Muscle of leg (tissue), 11 donors: ENCODE results near the gene CUBN. TPM values are rescaled to one million over a fixed set of nuclear protein-coding genes. Genes with fewer than 3 reads are reported as not detected.
"Not testable (repeated sequence)": the region's sequence is repeated elsewhere in the genome, so short reads cannot be mapped to it uniquely, and the experiment has no call there.

ENCODE experiments used
- DNase-seq: peaks from one replicate; pipeline ENCODE4 v3.0.0; 2013
- H3K27ac ChIP-seq: one replicate; pipeline ENCODE4 v1.5.1; 2013; ENCODE audit warnings: mild to moderate bottlenecking, low read length, control low read depth
- H3K27me3 ChIP-seq: one replicate; pipeline ENCODE4 v1.6.1; 2013; ENCODE audit warnings: low read length; ENCODE audit not compliant: control insufficient read depth, insufficient read depth
- H3K36me3 ChIP-seq: one replicate; pipeline ENCODE4 v1.6.1; 2013; ENCODE audit warnings: low read length; ENCODE audit not compliant: control insufficient read depth, insufficient read depth
- H3K4me1 ChIP-seq: one replicate; pipeline ENCODE4 v1.6.1; 2013; ENCODE audit warnings: low read length; ENCODE audit not compliant: control insufficient read depth, insufficient read depth
- H3K4me3 ChIP-seq: one replicate; pipeline ENCODE4 v1.5.1; 2013; ENCODE audit warnings: low read length, control low read depth
- H3K9me3 ChIP-seq: replicated peaks from 2 replicates; pipeline ENCODE4 v1.6.1; 2013; ENCODE audit warnings: low read depth, low read length; ENCODE audit not compliant: control insufficient read depth
- WGBS: methylation state at CpG from one replicate; pipeline ENCODE4 v1.1.5; 2013; ENCODE audit warnings: missing lambda C conversion rate; ENCODE audit not compliant: insufficient coverage; 5-methylcytosine and 5-hydroxymethylcytosine counted together
- polyA plus RNA-seq, 8 donors: library from polyadenylated mRNA; unstranded; fragments of 120-200 nt; gene quantifications; one replicate each; pipeline versions ENCODE4 v1.2.1 to v1.2.3, GENCODE V29; 2013; ENCODE audit warnings: inconsistent platforms in 1 of 8, low replicate concordance in 1 of 8; ENCODE audit not compliant: insufficient read length in 8 of 8, insufficient read depth in 1 of 8
- total RNA-seq: library from RNA; stranded (reverse); fragments of 120-200 nt; gene quantifications from one replicate; pipeline ENCODE4 v1.2.4, GENCODE V29; 2013

CUBN gene
- total and polyA plus RNA-seq, 9 donors = 1.4 to 5.0 (median 2.0) TPM

DNA sequence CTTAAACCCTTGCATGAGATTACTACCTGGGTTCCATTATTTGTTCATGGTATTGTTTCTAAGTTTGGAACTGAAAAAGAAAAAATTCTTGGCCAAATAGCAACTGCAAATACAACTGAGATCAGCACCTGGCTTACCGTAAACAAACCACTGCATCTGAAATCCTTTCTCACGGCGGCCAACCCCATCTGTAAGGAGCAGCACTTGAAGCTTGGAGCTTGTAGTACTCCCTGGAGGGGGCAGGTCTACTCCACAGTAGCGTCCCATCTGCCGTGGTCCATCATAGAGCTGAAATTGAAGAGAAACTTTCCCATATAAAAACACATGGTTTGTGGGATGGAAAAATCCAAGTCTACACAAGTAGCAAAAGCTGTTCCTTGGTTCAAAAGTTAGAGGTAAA lies 109.9 kb downstream of the CUBN start:
- no peak overlapping the region for H3K27ac ChIP-seq
- peaks cover 6% of the 10 kb centered on the region for H3K4me1 ChIP-seq
- peaks cover 2% of the 10 kb centered on the region for H3K9me3 ChIP-seq
- no peaks in the 10 kb centered on the region for H3K27me3 ChIP-seq
- DNase-seq = peak; percentile 51
- no peaks in the 10 kb centered on the region for H3K36me3 ChIP-seq
- no CpG with 5 or more reads among the region's 5 CpGs for WGBS
- H3K4me3 ChIP-seq = no peak overlapping the region

DNA sequence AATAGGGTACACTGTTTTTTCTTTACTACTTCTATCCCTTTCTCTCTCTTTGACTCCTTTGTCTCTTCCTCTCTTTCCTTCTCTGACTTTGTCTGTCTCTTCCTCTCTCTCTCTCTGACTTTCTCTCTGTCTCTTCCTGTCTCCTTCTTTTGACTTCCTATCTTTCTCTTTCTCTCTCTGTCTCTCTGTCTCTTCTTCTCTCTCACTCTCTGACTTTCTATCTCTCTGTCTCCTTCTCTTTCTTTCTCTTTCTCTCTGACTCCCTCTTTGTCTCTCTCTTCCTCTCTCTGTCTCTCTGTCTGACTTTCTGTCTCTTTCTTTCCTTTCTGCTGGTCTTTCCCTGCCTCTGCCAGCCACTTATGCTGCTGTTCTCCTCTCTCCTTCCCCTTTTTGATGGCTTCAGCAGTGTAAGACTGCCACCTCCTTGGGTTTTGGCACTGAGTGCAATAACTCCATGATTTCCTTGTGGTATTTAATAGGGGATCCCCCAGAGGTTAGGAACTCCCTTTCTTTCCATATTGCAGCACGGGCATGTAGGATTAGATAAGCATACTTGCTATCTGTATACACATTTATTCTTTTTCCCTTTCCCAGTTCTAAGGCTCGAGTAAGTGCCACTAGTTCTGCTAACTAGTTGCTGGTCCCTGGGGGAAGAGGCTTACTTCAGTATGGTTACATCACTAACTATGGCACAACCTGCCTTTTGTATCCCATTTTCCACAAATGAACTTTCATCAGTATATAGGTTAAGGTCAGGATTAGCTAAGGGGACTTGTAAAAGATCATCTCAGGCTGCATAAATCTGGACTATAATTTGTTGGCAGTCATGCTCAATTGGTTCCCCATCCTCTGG lies 116.3 kb downstream of the CUBN start:
- not testable (repeated sequence) for H3K4me3 ChIP-seq, H3K27me3 ChIP-seq, H3K9me3 ChIP-seq, DNase-seq, H3K36me3 ChIP-seq, H3K27ac ChIP-seq
- peaks cover 19% of the 10 kb centered on the region for H3K4me1 ChIP-seq
- WGBS = no CpG with 5 or more reads among the region's 2 CpGs

DNA sequence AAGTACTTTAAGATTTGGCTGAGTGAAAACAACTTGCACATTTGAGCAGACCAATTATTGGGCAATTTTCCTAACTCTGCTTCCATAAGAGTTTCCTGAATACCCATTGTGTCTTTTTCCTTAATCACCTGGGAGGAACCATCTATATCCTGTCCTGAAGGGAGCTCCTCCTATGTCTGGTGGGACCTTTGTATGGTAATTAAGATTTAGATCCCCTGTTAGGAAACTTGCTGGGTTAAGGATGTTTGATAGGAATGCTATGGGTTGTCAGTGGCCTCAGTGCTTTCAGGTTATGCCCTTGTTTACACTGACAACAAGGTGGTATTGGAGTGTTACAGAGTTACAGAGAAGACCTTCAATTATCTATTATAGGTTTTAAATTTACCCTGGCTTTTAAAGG lies 116.9 kb downstream of the CUBN start:
- not testable (repeated sequence) for DNase-seq, H3K9me3 ChIP-seq, H3K36me3 ChIP-seq, H3K4me3 ChIP-seq, H3K27me3 ChIP-seq, H3K27ac ChIP-seq
- H3K4me1 ChIP-seq = peaks cover 25% of the 10 kb centered on the region

DNA sequence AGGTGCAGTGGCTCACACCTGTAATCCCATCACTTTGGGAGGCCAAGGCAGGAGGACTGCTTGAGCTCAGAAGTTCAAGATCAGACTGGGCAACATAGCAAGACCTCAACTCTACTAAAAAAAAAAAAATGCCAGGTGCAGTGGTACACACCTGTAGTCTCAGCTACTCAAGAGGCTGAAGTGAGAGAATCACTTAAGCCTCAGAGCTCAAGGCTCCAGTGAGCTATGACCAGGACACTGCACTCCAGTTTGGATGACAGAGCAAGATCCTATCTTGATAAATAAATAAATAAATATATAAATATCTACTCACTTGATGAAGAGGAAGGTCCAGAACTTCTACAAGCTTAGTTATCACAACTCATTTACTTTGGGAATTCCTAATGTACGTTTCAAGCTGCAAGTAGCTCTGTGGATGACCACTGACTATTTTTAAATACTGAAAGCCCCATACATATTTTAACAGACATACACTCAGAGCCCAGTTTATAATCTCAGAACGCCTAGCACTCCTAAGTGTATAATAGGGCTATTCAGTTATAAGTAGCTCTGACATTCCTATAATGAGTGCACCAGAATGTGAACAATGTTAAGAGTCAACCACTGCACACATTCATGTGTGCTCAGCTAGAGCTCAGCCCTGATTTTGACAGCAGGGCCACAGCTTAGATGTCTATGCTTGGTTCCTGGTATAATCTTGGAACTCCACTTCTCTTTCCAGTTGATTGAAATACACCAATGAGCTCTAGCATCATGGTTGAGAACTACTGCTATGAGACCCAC lies 119.1 kb downstream of the CUBN start:
- Histone ChIP-seq H3K36me3 (no peaks in the 10 kb centered on the region), H3K27ac (no peak overlapping the region), H3K4me3 (no peak overlapping the region), H3K9me3 (peaks cover 2% of the 10 kb centered on the region), H3K27me3 (no peaks in the 10 kb centered on the region), H3K4me1 (peaks cover 38% of the 10 kb centered on the region)
- no CpG with 5 or more reads among the region's 2 CpGs for WGBS
- no peak for DNase-seq

DNA sequence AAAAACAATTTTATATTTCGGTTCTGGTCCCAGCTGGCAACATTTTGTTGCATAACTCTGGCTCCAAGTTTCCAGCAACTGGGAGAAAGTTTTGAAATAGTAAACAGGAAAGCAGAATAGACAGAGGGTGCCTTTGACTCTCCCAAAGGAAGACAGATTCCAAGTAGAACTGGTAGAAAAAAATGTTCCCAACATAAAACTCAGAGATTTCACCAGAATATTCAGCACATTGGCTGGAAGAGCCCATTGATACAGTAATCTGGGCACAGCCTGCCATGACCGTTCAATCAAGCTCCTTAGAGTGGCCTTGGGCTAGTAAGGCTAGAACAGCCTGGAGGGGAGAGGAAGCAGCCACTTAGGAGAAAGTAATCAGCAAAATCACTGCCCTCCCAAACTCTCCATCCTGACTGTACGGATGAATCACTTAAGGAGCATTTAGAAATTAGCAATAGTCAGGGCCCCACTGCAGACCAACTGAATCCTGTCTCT lies 120.4 kb downstream of the CUBN start:
- H3K9me3 ChIP-seq = peaks cover 2% of the 10 kb centered on the region
- peak overlapping the region; percentile 81 for H3K27ac ChIP-seq
- no peaks in the 10 kb centered on the region for H3K36me3 ChIP-seq
- H3K4me3 ChIP-seq = no peak overlapping the region
- DNase-seq = peak; percentile 89
- no peaks in the 10 kb centered on the region for H3K27me3 ChIP-seq
- no CpG with 5 or more reads among the region's 3 CpGs for WGBS
- H3K4me1 ChIP-seq = peaks cover 38% of the 10 kb centered on the region

DNA sequence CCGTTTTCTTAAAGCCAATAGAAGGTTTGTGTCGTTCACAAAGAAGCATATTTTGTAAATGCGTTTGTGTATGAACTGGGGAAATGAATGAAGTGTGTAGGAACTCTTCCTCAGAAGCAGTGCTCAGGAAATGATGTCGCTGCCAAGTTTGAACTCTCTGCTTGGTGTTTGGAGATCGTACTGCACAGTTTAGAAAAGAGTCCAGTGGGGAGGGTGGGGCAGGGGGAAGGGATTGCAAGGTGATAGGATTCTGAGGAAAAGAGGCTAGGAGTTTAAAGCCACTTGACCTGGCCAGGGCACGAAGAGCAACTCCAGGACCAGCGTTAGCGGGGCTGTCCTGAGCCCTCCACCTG lies 122.2 kb downstream of the CUBN start:
- H3K36me3 ChIP-seq = no peaks in the 10 kb centered on the region
- H3K27me3 ChIP-seq = no peaks in the 10 kb centered on the region
- peaks cover 2% of the 10 kb centered on the region for H3K9me3 ChIP-seq
- H3K27ac ChIP-seq = peak overlapping the region; percentile 95
- H3K4me1 ChIP-seq = peaks cover 49% of the 10 kb centered on the region
- DNase-seq = peak; percentile 80
- H3K4me3 ChIP-seq = no peak overlapping the region
- 40% methylated on average over 5 of the region's 8 CpGs for WGBS

DNA sequence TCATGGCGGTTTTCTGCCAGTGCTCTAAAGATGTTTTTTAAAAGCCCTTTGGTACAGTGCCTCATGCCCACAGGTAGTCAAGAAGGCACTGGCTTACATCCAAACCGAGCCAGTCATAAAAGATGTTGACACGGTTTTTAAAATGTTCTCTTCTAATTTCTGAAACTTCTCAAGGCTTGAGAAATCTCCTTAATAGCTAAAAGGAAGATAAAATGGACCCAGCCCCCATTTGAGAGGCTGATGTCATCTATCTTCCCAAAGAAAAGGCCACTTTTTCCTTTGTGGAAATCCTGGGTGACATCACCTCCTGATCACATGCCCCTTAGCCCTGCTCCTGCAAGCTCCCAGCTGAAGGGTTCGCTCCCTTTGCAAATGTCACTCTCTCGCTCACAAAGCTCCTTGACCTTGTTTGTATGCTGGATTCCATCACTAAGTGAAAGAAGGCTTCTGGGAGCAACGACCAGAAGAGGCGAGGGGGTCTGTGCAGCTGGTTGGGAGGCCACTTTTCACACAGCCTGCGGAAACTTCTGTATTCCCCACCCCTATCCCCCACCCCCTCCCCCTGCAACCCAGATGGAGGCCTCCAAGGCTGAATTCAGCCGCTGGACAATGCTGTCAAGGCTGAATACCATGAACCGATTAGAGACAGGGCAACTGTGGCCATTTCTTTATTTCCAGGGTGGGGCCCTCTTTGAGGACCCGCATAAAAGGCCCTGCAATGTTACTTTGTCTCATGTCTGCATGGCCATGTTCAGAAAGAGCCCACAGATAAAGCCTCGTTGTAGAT lies 122.8 kb downstream of the CUBN start:
- peak; percentile 90 for DNase-seq
- 38% methylated on average over 4 of the region's 12 CpGs for WGBS
- Histone ChIP-seq H3K27me3 (no peaks in the 10 kb centered on the region), H3K4me3 (no peak overlapping the region), H3K36me3 (no peaks in the 10 kb centered on the region), H3K9me3 (peaks cover 2% of the 10 kb centered on the region), H3K27ac (peak overlapping the region; percentile 95), H3K4me1 (peaks cover 51% of the 10 kb centered on the region)

DNA sequence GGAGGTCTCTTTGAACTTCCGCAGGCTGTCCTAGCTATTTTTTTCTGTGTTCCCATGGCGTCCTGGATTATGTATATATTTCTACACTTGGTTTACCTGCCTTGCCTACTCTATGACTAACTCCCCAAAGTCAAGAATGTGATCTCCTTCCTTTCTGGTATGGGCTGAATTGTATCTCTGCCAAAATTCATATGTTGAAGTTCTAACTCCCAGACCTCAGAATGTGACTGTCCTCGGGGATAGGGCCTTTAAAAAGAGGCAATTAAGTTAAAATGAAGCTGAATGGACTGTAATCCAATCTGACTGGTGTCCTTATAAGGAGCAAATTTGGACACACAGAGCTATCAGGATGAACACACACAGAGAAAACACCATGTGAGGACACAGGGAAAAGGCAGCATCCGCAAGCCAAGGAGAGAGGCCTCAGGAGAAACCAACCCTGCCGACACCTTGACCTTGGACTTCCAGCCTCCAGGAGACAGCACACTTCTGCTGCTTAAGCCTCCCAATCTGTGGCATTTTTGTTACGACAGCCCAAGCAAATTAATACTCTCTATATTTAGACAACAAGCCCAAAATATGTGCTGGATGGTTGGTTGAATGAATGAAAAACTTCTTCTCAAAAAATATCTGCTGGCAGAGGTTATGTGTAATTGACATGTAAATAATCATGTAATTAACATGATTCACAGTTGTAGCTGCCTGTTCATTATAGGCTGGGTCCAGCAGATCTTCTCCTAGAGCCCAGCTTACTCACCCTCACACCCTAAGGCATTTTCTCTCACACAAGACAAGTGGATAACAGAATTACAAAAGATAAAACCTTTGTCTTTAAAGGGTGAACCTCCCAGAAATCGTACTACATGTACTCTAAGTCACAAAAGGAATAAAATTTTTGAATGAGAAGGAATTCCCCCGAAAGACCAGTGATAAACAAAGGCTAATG lies 123.7 kb downstream of the CUBN start:
- peaks cover 54% of the 10 kb centered on the region for H3K4me1 ChIP-seq
- WGBS = 87% methylated on average over 4 of the region's 8 CpGs
- DNase-seq = no peak
- H3K27me3 ChIP-seq = no peaks in the 10 kb centered on the region
- peaks cover 2% of the 10 kb centered on the region for H3K9me3 ChIP-seq
- no peak overlapping the region for H3K4me3 ChIP-seq
- peak overlapping the region; percentile 95 for H3K27ac ChIP-seq
- H3K36me3 ChIP-seq = no peaks in the 10 kb centered on the region

DNA sequence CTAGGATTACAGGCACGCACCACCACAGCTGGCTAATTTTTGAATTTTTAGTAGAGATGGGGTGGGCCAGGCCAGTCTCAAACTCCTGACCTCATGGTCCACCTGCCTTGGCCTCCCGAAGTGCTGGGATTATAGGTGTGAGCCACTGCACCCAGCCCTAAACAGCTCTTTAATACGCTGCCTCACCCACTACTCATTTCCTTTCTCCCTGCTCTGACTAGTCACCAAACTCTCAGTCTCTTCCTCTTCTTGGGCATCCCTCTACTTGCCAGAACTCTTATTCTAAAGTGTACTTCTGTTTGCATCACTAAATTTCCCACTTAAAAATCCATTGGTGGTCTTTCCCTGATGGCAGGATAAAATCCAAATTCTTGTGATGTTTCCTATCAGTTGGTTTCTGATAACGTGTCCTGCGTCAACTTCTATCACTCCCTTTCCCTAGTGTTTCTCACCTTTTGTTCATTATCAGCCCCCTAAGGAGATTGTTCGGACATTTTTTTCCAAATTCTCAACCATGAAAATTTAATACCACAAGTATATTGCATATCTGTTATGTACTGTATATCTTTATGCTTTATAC lies 124.7 kb downstream of the CUBN start:
- 80% methylated on average over 2 of the region's 6 CpGs for WGBS
- H3K4me1 ChIP-seq = peaks cover 50% of the 10 kb centered on the region
- no peak overlapping the region for H3K4me3 ChIP-seq
- H3K27me3 ChIP-seq = no peaks in the 10 kb centered on the region
- no peak for DNase-seq
- H3K36me3 ChIP-seq = no peaks in the 10 kb centered on the region
- peaks cover 2% of the 10 kb centered on the region for H3K9me3 ChIP-seq
- H3K27ac ChIP-seq = no peak overlapping the region
